Measurements from ENCODE around the gene DENND11. TPM values are rescaled to one million over a fixed set of nuclear protein-coding genes. Genes with fewer than 3 reads are reported as not detected.
A peak's percentile ranks its signal among the peaks of the same experiment; 100 is the strongest.

The DENND11 gene, protein sequence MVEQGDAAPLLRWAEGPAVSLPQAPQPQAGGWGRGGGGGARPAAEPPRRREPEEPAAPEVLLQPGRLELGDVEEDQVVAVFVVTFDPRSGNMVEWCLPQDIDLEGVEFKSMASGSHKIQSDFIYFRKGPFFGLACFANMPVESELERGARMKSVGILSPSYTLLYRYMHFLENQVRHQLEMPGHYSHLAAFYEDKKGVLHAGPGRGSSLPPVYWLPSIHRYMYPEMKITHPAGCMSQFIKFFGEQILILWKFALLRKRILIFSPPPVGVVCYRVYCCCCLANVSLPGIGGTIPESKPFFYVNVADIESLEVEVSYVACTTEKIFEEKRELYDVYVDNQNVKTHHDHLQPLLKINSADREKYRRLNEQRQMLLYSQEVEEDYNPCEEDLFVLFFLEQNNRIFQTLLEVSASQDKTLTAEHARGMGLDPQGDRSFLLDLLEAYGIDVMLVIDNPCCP
- total RNA-seq (2014; rRNA removed; shearing (Covaris generic)) = 17.1 and 17.9 TPM in 2 replicates

DNA sequence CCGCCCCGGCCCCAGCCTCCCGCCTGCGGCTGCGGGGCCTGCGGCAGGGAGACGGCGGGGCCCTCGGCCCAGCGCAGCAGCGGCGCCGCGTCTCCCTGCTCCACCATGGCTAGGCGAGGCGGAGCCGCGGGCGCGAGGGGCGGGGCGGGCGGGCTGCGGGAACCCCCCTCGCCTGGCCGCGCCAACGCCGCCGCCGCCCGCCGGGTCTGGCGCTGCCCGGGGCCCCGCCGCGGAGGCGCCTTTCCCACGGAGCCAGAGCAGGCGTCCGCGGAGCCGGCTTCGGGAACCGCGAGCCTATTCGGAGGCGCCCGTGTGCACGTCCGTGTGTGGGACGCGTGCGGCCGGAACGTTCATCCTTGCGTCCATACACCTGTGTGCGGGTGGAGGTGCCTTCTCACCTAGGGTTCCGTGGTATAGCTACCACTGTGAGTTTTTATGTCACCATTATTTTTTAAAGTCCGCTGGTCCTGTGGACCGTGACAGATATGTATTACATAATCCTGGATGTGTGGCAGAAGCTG, at the start of gene DENND11:
Gene DENND11 (minus strand): TSS at position 120 of the 521 bp plus-strand sequence. CDS start 13 bp downstream, at position 107.
- DNase-seq (ENCODE audit: low read depth) = peak; percentile 82

GRCh38 chr7:141748396-141748795, 46.4 kb upstream of the DENND11 start:
- no peak for DNase-seq (ENCODE audit: low read depth)

DNA sequence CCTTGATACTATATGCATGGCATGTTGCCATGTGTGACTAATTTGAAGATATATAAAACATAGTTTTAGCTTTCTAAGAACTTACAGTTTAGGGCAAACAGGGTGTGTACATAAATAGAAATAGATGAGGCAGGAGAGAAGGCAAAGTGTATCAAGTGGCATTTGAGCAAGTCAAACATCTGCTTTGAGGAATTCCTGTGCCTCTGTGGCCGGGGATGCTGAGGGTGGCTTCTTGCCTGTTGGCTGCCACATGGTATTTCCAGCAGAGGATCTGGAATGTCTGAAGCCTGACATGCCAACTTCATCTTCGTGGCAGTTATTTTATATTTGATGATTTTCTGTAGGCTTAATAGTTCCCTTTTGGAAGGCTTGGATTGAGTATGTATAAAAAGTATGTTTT, 42.2 kb upstream of the DENND11 start:
- no peak for DNase-seq (ENCODE audit: low read depth)

DNA sequence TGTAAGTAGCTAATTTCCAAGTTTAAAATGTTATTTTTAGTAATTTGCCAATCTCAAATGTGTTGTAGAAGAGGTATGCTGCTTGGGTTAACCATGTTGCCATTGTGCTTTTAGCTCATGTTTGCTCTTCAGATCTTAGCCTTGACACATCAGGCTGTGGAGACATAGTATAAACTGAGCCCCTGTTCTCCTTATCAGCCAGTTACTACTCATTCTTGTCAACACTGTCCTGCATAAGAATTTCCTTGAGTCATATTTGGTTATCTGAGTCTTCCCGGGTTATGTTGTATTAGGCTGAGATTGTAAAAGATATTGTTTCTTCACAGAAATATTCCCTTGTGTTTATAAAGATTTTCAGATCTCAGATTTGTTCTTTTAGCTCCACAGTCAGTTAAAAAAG, 40.3 kb upstream of the DENND11 start:
- DNase-seq (ENCODE audit: low read depth) = no peak

GRCh38 chr7:141739250-141739649, 37.3 kb upstream of the DENND11 start:
- DNase-seq (ENCODE audit: low read depth) = no peak

GRCh38 chr7:141738592-141739013, 36.6 kb upstream of the DENND11 start:
- no peak for DNase-seq (ENCODE audit: low read depth)

DNA sequence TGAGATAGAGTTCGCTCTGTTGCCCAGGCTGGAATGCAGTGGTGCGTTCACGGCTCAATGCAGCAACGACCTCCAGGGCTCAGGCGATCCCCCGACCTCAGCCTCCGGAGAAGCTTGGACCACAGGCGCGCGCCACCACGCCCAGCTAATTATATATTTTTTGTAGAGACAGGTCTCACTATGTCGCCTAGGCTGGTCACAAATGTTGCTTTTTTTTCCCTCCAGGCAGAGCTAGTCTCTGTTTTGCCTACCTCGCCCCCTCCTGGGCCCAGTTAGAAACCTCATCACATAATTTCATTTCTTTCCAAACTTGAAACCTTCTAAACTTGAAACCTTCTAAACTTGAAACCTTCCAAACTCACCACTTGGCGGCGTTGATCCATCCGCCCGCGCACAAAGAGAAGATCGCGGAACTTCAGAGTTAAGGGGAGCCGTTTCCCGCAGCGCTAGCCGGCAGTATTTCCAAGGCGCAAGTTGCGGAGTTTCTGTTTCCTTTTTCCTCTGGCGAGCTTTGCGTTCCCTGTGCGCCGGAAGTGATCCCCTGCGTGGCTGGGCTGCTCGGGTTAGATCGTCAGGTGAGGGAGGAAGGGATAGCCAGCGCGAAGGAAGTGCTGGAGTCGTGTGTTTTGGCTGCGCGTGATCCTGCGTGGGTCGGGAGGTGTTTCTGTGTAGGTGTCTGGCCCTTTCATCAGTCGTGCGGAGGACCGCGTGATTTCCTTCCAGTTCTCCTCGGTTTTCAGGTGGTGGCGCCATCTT, 36.0 kb upstream of the DENND11 start, which contains the start of gene SSBP1:
Gene SSBP1 (plus strand): TSS at position 523 of the 756 bp plus-strand sequence. CDS start 809 bp downstream, outside the sequence.
- DNase-seq (ENCODE audit: low read depth) = peak; percentile 99

DNA sequence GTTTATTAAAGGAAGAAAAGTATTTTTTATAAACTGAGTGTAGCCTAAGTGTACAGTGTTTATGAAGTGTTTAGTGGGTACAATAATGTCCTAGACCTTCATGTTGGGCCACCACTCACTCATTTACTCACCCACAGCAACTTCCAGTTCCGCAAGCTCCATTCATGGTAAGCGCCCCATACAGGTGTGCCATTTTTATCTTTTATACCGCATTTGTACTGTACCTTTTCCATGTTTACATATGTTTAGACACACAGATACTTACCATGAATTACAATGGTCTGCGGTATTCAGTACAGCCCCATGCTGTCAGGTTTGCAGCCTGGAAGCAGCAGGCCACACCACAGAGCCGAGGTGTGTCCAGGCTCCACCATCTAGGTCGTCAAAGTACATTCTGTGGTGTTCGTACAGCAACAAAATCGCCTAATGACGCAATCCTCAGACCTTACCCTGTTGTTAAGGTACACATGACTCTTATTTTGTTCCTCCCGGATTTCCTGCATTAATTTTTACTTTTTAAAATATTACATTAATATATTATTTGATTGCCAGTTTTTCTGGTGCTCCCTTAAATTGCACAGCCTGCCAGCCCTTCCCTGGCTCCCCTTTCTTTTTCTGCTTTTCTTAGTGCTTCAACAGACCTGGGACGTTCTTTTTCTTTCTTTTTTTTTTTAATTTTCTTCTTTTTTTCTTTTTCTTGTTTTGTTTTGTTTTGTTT, 35.3 kb upstream of the DENND11 start:
- peak; percentile 36 for DNase-seq (ENCODE audit: low read depth)

DNA sequence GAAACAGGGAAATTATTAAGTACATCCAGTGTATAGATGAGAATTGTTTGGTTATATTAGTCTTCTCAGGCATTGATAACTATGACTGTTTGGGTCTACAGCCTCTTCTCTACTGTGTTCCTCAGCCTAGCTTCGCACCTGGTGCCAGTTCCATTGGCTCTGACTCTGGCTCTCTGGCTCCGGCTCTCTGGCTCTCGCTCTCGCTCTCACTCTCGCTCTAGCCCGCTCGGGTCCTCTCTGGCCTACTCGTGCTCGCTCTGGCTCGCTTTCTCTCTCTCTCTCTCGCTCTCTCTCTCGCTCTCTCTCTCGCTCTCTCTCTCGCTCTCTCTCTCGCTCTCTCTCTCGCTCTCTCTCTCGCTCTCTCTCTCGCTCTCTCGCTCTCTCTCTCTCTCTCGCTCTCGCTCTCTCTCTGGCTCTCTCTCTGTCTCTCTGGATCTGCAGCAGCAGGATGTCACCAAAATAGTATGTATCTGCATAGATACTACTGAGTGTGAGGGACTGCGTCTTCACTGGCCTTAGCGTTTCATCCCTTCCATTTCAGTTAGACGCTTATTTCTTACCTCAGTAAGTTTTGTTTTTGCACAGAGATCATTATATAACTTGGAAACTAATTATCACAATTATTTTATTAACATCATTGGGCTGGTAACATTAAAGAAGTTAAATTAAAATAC, 29.6 kb upstream of the DENND11 start:
- DNase-seq (ENCODE audit: low read depth) = no peak

- no peak for DNase-seq (ENCODE audit: low read depth)
Observed at GRCh38 chr7:141729020-141729419, 27.1 kb upstream of the DENND11 start.

DNA sequence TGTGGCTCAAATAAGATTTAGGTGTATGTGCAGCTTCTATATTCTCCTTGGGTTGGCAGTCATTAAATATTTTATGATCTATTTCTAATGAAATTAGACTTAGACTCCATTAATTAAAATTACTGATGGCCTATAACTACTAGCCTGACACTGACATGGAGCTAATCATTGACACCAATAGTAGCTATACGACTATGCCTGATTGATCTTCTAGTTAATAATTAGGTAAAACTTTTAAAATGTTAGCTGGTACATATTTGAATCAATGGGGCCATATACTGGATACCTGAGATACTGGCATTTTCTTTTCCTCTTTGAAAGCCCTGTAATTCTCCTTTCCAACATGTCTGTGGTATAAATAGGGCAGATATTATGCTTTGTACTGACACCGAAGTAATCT, 20.6 kb upstream of the DENND11 start:
- no peak for DNase-seq (ENCODE audit: low read depth)

GRCh38 chr7:141717450-141717849, 15.5 kb upstream of the DENND11 start:
- DNase-seq (ENCODE audit: low read depth) = no peak

DNA sequence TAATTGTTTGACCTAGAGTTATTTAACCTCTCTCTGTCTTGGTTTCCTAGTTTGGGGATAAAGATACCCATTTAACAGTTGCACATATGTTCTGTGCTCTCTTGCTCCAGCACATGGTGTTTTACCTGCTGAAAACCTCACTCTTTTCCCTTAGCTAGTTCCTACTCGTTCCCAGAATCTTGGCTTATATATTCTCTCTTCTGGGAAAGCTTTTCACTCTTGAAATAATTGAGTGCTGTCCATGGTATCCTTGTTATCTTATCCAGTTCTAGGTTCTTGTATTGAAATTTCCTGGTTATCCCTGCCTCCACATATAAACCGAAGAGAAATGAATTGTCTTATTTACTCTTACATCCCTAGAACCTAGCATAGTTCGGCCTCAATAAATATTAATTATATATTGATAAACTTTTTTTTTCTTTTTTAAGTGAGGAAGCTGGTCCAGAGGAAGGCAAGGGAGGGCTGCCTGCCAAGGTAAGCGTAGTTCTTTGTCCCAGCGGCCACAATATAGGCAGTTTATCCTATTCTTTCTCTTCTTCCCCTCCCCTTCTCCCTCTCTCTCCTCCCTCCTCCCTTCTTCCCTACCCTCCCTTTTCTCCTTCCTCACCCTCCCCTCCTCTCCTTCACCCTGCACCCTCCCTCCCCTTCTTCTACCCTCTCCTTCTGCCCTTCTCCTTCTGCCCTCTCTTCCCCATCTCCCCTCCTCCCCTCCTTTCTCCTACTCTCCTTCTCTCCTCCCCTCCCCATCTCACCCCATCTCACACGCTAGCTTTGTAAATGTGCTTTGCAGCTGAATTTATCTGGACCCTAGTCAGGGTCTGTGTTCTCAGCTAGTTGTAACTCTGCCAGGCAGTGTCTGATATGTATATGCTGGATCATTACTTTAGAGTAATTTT, 14.1 kb upstream of the DENND11 start:
- no peak for DNase-seq (ENCODE audit: low read depth)

DNA sequence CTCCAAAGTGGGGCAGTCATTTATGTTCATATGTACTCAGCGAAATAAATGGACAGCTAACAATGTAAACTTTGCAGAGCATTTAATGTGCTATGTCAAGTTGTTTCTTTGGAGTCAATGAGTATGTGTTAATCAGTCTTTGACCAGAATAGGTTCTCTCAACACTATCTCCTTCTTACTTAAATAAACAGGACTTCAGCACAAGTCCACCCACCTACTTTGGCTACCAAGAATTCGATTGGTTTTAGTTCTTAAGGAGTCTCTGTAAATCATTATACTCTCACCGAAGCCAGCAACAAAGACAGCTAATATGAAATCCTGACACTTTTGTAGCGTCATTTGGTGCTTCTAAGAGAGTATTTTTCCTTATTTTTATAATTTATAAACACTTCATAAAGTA, 13.1 kb upstream of the DENND11 start:
- no peak for DNase-seq (ENCODE audit: low read depth)

DNA sequence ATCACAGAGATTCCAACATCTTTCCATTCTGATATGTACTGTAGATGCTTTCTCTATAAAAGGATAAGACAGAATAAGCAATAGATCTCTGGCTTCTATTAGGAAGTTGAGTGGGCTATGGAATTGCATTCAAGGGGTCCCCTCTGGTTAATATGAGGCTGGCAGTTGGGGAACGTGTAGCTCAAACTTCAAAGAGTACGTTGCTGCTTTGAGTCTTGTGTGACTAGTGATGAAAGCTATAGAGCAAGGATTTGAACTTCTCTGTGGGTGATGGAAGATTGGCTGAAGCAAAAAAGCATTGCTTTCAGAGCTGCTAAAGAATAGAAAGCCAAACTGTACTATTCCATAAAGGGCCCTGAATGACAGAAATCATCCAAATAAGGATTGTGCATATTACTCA, 12.6 kb upstream of the DENND11 start:
- no peak for DNase-seq (ENCODE audit: low read depth)

- no peak for DNase-seq (ENCODE audit: low read depth)
Observed at GRCh38 chr7:141713890-141714289, 11.9 kb upstream of the DENND11 start.

GRCh38 chr7:141712603-141713255, 10.8 kb upstream of the DENND11 start:
- DNase-seq (ENCODE audit: low read depth) = no peak

DNA sequence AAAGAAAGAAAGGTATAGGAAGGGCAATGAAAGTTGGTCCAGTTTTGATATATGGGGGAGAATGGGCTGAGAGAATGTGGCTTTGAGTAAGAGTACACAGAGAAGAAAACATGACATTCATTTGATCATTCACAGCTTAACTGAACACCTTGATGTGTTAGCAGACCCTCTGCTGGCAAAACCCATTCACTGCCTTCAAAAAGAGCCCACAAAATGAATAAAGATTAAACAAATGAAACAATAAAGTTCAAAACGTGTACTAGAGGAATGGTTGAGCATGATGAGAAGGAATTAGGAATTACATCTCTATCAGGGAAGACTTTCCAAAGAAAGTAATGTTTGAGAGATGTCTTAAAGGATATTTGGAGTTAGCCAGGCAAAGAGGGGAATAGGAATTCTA, 8.3 kb upstream of the DENND11 start:
- DNase-seq (ENCODE audit: low read depth) = no peak

- DNase-seq (ENCODE audit: low read depth) = no peak
Observed at GRCh38 chr7:141709749-141710148, 7.8 kb upstream of the DENND11 start.

- no peak for DNase-seq (ENCODE audit: low read depth)
Observed at GRCh38 chr7:141709318-141709717, 7.4 kb upstream of the DENND11 start.

Data from Daoy (cell line).